ENCODE results near the gene TYMP.

DNA sequence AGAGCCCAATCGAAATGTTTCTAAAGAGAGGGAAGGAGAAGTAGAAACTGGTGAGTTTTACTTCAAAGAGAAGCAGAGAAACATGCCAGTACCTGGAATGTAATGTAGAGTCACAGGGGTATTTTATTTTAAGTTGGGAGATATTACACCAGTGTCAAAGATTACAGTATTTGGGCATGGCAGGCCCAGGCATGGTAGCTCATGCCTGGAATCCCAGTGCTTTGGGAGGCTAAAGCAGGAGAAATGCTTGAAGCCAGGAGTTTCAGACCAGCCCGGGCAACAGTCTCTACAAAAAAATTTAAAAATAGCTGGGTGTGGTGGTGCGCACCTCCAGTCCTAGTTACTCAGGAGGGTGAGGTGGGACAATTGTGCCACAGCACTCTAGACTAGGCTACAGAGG is 30.2 kb upstream of the TYMP start:
- TF ChIP-seq CTCF (IDR thresholded peaks at IDR 0.05), result no peak
- TF ChIP-seq POLR2A (IDR thresholded peaks at IDR 0.05; ENCODE audit: low read depth), result no peak
- TF ChIP-seq EP300 (IDR thresholded peaks at IDR 0.05), result no peak
- no peak for TF ChIP-seq POLR2AphosphoS5 (IDR thresholded peaks at IDR 0.05)
